Measurements from ENCODE around the gene TBL1X. TPM values are rescaled to one million over a fixed set of nuclear protein-coding genes. Genes with fewer than 3 reads are reported as not detected.

Gene TBL1X
- total RNA-seq, 2 donors from 2014 or later, result 16.3 to 18.9 TPM

GRCh38 chrX:9577555-9577954 lies 112.7 kb downstream of the TBL1X start:
- intact Hi-C loops (cut with DNase I), result no loop called here
- TF ChIP-seq CTCF (IDR thresholded peaks at IDR 0.05), result no peak
- H3K27me3 ChIP-seq, result no peaks in the 10 kb centered on the region
- no peak overlapping the region for H3K4me3 ChIP-seq
- H3K9me3 ChIP-seq, result no peaks in the 10 kb centered on the region
- no peaks in the 10 kb centered on the region for H3K4me1 ChIP-seq
- DNase-seq, result no peak
- no peaks in the 10 kb centered on the region for H3K36me3 ChIP-seq
- H3K9ac ChIP-seq (ENCODE audit: low read depth in 2 of 2, low read length in 2 of 2), result no peak overlapping the region
- no peak overlapping the region for H3K27ac ChIP-seq

GRCh38 chrX:9578083-9578779 lies 113.4 kb downstream of the TBL1X start:
- Histone ChIP-seq H3K9ac (ENCODE audit: low read depth in 2 of 2, low read length in 2 of 2) (no peak overlapping the region), H3K36me3 (no peaks in the 10 kb centered on the region), H3K27me3 (no peaks in the 10 kb centered on the region), H3K4me3 (no peak overlapping the region), H3K9me3 (no peaks in the 10 kb centered on the region), H3K27ac (no peak overlapping the region), H3K4me1 (no peaks in the 10 kb centered on the region)
- intact Hi-C loops (cut with DNase I), result no loop called here
- DNase-seq, result no peak
- no peak for TF ChIP-seq CTCF (IDR thresholded peaks at IDR 0.05)

- no peak overlapping the region for H3K9ac ChIP-seq (ENCODE audit: low read depth in 2 of 2, low read length in 2 of 2)
- no peaks in the 10 kb centered on the region for H3K27me3 ChIP-seq
- no peak for DNase-seq
- H3K4me1 ChIP-seq, result no peaks in the 10 kb centered on the region
- H3K27ac ChIP-seq, result no peak overlapping the region
- no peak for TF ChIP-seq CTCF (IDR thresholded peaks at IDR 0.05)
- no peaks in the 10 kb centered on the region for H3K9me3 ChIP-seq
- H3K4me3 ChIP-seq, result no peak overlapping the region
- H3K36me3 ChIP-seq, result no peaks in the 10 kb centered on the region
- intact Hi-C loops (cut with DNase I), result no loop called here
These were observed 117.0 kb downstream of the TBL1X start for GRCh38 chrX:9581771-9582385.

- H3K9me3 ChIP-seq, result no peaks in the 10 kb centered on the region
- H3K27ac ChIP-seq, result no peak overlapping the region
These were observed 118.1 kb downstream of the TBL1X start for GRCh38 chrX:9582956-9583355.

GRCh38 chrX:9586992-9587392 lies 122.1 kb downstream of the TBL1X start:
- Histone ChIP-seq H3K27me3 (no peaks in the 10 kb centered on the region), H3K4me1 (no peaks in the 10 kb centered on the region), H3K4me3 (no peak overlapping the region), H3K9ac (ENCODE audit: low read depth in 2 of 2, low read length in 2 of 2) (no peak overlapping the region), H3K27ac (no peak overlapping the region), H3K36me3 (no peaks in the 10 kb centered on the region), H3K9me3 (no peaks in the 10 kb centered on the region)
- DNase-seq, result no peak
- intact Hi-C loops (cut with DNase I), result no loop called here
- TF ChIP-seq CTCF (IDR thresholded peaks at IDR 0.05), result no peak

More at GRCh38 chrX:9582956-9583355, 118.1 kb downstream of the TBL1X start:
- Histone ChIP-seq H3K4me3 (no peak overlapping the region), H3K27me3 (no peaks in the 10 kb centered on the region), H3K4me1 (no peaks in the 10 kb centered on the region), H3K36me3 (no peaks in the 10 kb centered on the region), H3K9ac (ENCODE audit: low read depth in 2 of 2, low read length in 2 of 2) (no peak overlapping the region)
- no peak for DNase-seq
- TF ChIP-seq CTCF (IDR thresholded peaks at IDR 0.05), result no peak
- intact Hi-C loops (cut with DNase I), result no loop called here

All from colonic mucosa (tissue), 4 donors.